K562 (cell line): ENCODE results near the gene APOC1. TPM values are rescaled to one million over a fixed set of nuclear protein-coding genes. Genes with fewer than 3 reads are reported as not detected.

Experiments
- CUX1 ChIP-seq: fragments of 200-800 bp; sonication (Bioruptor generic); IDR thresholded peaks from 2 replicates; pipeline ENCODE4 v1.6.1; 2016; ENCODE audit warnings: missing genetic modification characterization, missing compliant biosample characterization
- ETV5 ChIP-seq: sonication (generic); formaldehyde crosslinking; IDR thresholded peaks from 2 replicates; pipeline ENCODE4 v1.4.0; 2020; ENCODE audit warnings: low read depth, mild to moderate bottlenecking, missing genetic modification reagents
- FOXA1 ChIP-seq: fragments of 450-650 bp; IDR thresholded peaks from 2 replicates; pipeline ENCODE4 v1.6.1; 2016; ENCODE audit warnings: mild to moderate bottlenecking, borderline replicate concordance
- HCFC1 ChIP-seq: IDR thresholded peaks from 2 replicates; pipeline ENCODE4 v1.6.1; 2012; ENCODE audit warnings: low read depth, low read length, improper control_type of control experiment
- HDAC1 ChIP-seq, 2 experiments: fragments of 450-650 bp; IDR thresholded peaks; 2 replicates each; pipeline ENCODE4 v1.6.1; 2016 to 2017; ENCODE audit warnings: inconsistent platforms in 1 of 2, mild to moderate bottlenecking in 1 of 2, moderate library complexity in 1 of 2
- MIER1 ChIP-seq: fragments of 450-650 bp; IDR thresholded peaks from 2 replicates; pipeline ENCODE4 v1.6.1; 2016; ENCODE audit warnings: antibody characterized with exemption, mild to moderate bottlenecking, low read depth
- OTX1 ChIP-seq: fragments of 450-650 bp; formaldehyde crosslinking; IDR thresholded peaks from 2 replicates; pipeline ENCODE4 v1.4.0; 2022; ENCODE audit warnings: mild to moderate bottlenecking
- RAD21 ChIP-seq, 2 experiments: fragments of 250-450 bp in 1 of 2; fragments of 450-650 bp in 1 of 2; sonication (Bioruptor Pico) in 1 of 2; formaldehyde crosslinking in 1 of 2; IDR thresholded peaks in 1 of 2; conservative IDR thresholded peaks in 1 of 2; 2 replicates each; pipeline versions ENCODE4 v1.4.0 to v1.8.0; 2020 to 2022; ENCODE audit warnings: mild to moderate bottlenecking in 2 of 2, moderate library complexity in 1 of 2
- RFX5 ChIP-seq: IDR thresholded peaks from 2 replicates; pipeline ENCODE4 v1.6.1; 2011; ENCODE audit warnings: low read depth, mild to moderate bottlenecking, improper control_type of control experiment, low read length
- TEAD4 ChIP-seq, 2 experiments: sonication (generic) in 1 of 2; formaldehyde crosslinking in 1 of 2; IDR thresholded peaks; 2 replicates each; pipeline versions ENCODE4 v1.6.1 to v1.8.0; 2012 to 2022; ENCODE audit warnings: borderline replicate concordance in 1 of 2, inconsistent platforms in 1 of 2, low read length in 1 of 2, mild to moderate bottlenecking in 1 of 2, missing genetic modification reagents in 1 of 2
- ZNF407 ChIP-seq: fragments of 450-650 bp; IDR thresholded peaks from 2 replicates; pipeline ENCODE4 v1.6.1; 2016; ENCODE audit warnings: low read depth
- polyA plus RNA-seq, 8 experiments: library from polyadenylated mRNA; depleted of rRNA in 4 of 8; stranded (reverse) in 5 of 8; unstranded in 3 of 8; fragments of >200 nt; fragmentation: Nextera tagmentation in 2 of 8; fragmentation: Illumina TruSeq in 1 of 8; extraction: Ambion mirVana in 2 of 8; extraction: Trizol in 1 of 8; gene quantifications; 2 replicates each; pipeline versions ENCODE4 v1.2.1 to v1.2.3, GENCODE V29; 2011 to 2014; ENCODE audit warnings: inconsistent platforms in 1 of 8, missing spikeins in 1 of 8
- total RNA-seq, 7 experiments: library from RNA; depleted of rRNA in 6 of 7; stranded (reverse); fragments of >200 nt in 6 of 7; fragmentation: Illumina TruSeq in 2 of 7; extraction: Trizol in 2 of 7; gene quantifications; 2 replicates each; pipeline versions ENCODE4 v1.2.1 to v1.2.3, GENCODE V29; 2011 to 2021; ENCODE audit warnings: low replicate concordance in 1 of 7
- TF ChIP-seq, protein P1 (sequence below), 2 experiments: fragments of 450-650 bp; IDR thresholded peaks; 2 replicates each; pipeline ENCODE4 v1.6.1; 2016

The APOC1 gene
- total and polyA plus RNA-seq, 9 of the 15 experiments (the other 6 are each of a cell fraction or from before 2014, with no cell fraction given), result 115 to 408 (median 220) TPM

- TF ChIP-seq, protein P1, sequence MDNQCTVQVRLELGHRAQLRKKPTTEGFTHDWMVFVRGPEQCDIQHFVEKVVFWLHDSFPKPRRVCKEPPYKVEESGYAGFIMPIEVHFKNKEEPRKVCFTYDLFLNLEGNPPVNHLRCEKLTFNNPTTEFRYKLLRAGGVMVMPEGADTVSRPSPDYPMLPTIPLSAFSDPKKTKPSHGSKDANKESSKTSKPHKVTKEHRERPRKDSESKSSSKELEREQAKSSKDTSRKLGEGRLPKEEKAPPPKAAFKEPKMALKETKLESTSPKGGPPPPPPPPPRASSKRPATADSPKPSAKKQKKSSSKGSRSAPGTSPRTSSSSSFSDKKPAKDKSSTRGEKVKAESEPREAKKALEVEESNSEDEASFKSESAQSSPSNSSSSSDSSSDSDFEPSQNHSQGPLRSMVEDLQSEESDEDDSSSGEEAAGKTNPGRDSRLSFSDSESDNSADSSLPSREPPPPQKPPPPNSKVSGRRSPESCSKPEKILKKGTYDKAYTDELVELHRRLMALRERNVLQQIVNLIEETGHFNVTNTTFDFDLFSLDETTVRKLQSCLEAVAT (IDR thresholded peaks at IDR 0.05), result 0 out of 4 replicates have a peak, but pooled peaks of 1 of the 2 experiments have one; percentile 25
- TF ChIP-seq RAD21 (CRISPR knock-in tag; conservative IDR thresholded peaks at IDR 0.05 in 1 of 2, IDR thresholded peaks at IDR 0.05 in 1 of 2), result no peak
- no peak for TF ChIP-seq CUX1 (CRISPR knock-in tag)
- TF ChIP-seq OTX1 (CRISPR knock-in tag), result no peak
- no peak for TF ChIP-seq HCFC1
- no peak for TF ChIP-seq ETV5 (CRISPR knock-in tag)
- TF ChIP-seq RFX5, result no peak
- TF ChIP-seq HDAC1 (IDR thresholded peaks at IDR 0.05), result 0 out of 4 replicates have a peak, but pooled peaks of 1 of the 2 experiments have one; percentile 44
- no peak for TF ChIP-seq TEAD4 (IDR thresholded peaks at IDR 0.05; ENCODE audit: low read length)
- TF ChIP-seq TEAD4 (CRISPR knock-in tag; IDR thresholded peaks at IDR 0.05; ENCODE audit: borderline replicate concordance), result no peak
- TF ChIP-seq MIER1, result 0 out of 2 replicates have a peak, but pooled peaks have one; percentile 56
- peak; percentile 57 for TF ChIP-seq ZNF407
- no peak for TF ChIP-seq FOXA1
These were observed 24.5 kb upstream of the APOC1 start (continued) for GRCh38 chr19:44889830-44890365.
